HG02943 (cell line): ENCODE results near the gene IRF1.
"Not testable (repeated sequence)": the region's sequence is repeated elsewhere in the genome, so short reads cannot be mapped to it uniquely, and the experiment has no call there.

ENCODE experiments used
- ATAC-seq: cut with Tn5 transposase; IDR thresholded peaks from one replicate; pipeline ENCODE4 v1.9.1; 2021; ENCODE audit warnings: mild to moderate bottlenecking, low read depth, moderate library complexity; ENCODE audit not compliant: unreplicated experiment

Gene IRF1, protein sequence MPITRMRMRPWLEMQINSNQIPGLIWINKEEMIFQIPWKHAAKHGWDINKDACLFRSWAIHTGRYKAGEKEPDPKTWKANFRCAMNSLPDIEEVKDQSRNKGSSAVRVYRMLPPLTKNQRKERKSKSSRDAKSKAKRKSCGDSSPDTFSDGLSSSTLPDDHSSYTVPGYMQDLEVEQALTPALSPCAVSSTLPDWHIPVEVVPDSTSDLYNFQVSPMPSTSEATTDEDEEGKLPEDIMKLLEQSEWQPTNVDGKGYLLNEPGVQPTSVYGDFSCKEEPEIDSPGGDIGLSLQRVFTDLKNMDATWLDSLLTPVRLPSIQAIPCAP

DNA sequence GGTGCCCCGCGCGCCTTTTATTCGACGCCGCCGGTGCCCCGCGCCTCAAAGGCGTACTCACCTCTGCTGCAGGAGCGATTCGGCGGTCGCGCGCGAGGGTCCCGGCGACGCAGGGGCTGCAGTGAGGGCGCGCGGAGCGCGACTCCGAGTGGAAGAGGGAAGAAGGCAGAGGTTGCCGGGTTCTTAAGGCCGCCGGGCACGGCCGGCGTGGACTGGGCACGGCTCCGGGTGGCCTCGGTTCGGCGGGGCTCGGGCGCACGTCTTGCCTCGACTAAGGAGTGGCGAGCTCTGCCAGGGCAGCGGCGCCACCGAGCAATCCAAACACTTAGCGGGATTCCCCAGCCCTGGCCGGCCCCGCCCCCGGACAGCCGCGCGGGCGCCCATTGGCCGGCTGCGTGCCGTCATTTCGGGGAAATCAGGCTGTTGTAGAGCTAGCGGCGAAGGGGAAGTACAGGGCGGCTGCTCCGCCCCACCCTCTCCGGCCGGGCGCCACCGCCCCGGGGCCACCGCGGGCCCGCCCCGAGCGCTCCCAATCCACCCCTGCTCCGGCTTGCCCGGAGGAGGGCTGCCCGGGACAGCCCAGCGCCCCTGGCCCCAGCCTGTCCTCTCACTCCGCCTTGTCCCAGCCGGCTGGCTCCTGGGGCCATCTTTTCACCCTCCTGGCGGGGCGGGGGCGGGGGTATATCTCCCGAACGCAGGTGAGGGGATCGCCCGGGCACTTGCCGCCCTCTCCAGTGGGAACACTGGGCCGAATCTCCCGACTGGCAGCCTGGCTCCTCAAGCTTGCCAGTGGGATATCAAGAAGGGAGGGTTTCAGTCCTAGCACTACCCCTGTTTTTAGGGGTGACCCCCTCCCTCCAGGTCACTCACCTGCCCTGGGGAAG, at the start of gene IRF1:
Gene IRF1, minus strand, starts transcription at position 290 of the 884 bp plus-strand sequence. CDS start 1,295 bp downstream, outside the sequence.
- peak; percentile 64 for ATAC-seq

DNA sequence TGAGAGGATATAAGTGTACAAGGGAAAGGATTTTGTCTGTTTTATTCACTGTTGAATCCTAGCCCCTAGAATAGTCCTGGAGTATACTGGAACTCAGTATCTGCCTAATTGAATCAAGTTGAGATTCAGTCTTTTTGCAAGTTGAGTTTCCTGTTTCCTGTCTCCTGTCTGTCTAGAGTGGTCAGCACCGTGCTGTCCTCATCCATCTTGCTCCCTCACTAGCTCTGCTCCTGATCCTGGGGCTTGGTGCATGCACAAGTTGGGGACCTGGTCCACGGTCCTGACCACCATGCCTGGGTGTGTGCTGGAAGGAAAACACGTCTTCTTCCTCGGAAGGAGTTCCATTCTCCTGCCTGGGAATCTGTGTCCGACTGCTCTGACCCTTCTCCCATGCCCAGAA, 49.6 kb upstream of the IRF1 start:
- no peak for ATAC-seq

DNA sequence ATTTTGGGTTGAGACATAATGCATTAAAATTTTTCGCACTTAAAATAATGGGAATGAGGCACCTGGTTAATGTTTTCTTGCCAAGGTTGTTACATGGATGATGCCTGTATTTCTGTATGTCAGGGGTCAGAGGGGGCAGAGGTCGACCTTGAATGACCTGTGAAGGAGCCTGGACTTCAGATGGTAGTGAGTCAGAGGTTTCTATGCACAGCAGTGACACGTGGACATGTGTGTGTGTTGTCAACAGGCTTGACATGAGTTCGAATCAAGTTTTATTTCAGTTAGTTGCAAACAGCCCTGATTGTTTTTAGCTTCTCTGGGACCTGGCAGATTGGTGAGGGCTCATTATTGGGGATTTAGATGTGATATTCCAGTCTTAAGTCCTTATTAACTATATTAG, 49.1 kb upstream of the IRF1 start:
- no peak for ATAC-seq

DNA sequence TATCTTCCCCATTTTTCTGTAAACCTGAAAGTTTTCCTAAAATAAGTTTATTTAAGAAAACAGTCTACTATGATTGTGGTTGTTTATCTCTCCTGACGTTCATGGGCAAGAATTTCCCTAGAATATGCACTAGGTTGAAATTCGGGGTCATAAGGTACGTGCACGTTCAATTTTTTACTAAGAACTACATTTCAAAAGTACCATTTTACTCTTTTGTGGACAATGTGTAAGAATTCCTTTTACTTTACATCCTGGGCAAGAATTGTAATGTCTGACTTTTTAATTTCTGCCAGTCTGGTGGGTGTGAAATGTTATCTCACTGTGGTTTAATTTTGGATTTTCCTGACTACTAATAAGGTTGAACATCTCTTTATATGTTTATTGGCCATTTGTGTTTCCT, 40.4 kb upstream of the IRF1 start:
- no peak for ATAC-seq

DNA sequence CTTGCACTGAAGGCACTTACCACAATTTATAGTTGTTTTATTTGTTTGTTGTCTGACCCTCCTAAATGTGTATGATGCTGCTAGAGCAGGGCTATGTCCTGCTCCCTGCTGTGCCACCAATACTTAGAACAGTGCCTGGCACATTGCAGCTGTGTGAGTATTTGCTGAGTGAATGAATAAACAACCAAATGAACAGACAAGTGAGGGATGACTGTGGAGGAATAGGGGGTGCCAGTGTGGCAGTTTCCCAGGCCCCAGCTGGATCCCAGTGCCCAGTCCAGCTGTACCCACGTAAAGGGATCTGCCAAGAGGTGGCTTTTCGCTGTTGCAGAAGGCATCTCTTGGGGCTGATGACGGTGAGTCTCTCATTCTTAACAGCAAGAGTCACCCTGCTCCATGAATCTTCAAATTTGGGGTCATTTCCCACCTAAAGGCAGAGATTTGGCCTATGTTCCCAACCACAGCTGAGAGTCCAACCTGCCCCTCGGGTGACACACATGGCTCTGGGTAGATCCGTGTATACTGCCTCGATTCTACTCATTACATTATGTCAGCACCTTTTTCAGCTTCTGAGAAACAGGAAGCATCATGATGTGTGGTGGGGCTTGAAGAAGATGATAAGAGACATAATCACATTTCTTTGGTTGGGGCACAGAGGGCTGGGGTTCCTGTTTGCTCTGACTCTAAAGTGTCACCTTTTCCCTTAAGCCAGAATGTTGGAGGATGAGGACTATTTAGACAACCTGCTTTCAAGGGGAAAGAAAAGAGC, 38.5 kb upstream of the IRF1 start:
- ATAC-seq, result no peak

DNA sequence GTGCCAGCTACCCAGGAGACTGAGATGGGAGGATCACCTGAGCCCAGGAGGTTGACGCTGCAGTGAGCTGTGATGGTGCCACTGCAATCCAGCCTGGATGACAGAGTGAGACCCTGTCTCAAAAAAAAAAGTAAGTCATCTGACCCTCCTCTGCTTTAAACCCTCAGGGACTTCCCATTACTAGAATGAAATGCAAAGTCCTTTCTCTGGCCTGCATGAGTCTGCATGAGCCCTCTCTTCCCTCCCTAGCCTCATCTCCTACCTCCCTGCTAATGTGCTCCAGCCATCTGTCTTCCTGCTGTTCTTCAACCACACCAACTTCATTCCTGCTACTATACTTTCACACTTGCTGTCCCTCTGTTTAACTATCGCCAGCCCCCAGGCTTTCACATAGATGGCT, 37.4 kb upstream of the IRF1 start:
- ATAC-seq, result no peak

DNA sequence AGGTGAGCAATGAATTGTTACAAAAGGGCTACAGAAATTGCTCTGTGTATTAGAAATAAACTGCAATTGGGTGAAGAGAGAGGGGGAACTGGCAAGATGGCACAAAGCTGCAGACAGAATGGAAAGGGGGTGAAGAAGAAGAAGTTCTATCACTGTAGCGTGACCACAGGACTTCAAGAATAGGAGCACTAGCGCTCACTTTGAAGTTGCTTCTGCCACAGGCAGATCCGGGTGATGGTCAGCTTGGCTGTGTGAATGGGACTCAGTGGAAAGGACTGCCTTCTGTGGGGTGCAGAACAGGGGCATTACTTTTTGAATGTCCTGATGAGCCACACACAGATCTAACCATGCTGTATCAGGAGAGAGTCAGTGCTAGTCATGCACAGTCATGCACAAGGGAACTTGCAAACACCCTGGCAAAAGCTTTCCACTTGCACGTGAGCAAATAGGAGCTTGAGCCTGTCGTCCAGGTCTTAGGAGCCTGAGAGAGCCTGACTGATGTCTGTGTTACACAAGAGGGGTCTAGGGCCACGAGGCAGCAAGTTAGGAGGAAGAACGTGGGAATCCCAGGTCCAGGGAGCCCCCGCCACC, 36.5 kb upstream of the IRF1 start:
- no peak for ATAC-seq

DNA sequence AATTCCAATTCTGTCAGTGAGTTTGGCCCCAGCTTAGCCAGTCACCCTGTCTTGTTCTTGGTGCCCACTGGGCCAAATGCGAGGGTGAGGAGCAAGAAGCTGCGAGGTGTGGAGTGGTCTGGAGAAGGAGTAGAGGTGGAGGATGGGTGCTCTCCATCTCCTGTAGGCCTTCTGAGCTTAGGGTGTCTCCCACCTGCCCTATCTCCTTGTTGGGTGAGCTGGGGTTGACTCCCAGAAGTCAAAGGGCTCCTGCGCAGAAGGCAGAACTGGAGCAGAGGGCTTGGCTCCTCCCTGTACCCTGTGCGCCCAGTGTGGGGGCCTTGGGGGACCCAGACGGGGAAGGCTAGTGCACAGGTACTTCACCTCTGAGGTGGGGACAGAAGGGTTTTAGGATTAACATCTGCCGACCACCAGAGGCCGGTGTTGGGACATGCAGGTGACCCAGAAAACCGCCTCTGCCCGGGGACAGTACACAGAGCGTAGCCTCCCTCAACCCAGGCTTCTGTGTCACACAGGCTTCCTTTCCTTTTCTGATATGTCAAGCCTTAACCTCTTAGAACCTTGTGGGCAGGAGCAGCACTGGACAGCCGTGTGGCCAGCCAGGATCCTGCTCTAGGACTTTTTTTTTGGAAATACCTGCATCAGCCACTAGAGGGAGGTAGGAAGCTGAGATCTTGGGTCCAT, 35.9 kb upstream of the IRF1 start:
- no peak for ATAC-seq

DNA sequence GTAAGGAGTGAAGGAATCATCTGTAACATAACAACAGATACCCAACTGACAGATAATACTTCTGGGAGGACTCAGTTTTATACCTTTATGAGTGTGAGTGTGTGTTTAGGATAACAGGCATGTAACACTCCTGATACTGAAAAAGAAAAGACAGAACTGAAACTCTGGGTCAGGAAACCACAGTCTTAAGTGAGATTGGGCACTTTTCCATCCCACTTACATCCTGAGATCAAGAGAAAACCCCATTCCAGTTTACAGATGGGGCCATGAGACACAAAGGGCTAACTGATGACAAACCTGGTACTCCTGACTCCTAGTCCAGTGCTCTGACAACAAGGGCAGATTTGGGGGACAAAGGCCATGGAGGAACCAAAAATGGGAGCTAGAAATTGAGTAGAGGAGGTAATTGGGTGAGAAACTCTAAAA, 34.7 kb upstream of the IRF1 start:
- ATAC-seq, result peak; percentile 72

DNA sequence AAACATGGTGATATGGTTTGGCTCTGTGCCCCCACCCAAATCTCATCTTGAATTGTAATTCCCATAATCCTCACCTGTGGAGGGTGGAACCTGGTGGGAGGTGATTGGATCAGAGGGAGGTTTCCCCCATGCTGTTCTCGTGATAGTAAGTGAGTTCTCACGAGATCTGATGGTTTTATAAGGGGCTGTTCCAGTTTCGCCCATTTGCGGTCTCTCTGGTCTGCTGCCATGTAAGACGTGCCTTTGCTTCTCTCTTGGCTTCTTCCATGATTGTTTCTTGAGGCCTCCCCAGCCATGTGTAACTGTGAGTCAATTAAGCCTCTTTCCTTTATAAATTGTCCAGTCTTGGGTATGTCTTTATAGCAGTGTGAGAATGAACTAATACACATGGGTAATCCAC, 34.3 kb upstream of the IRF1 start:
- ATAC-seq, result not testable (repeated sequence)

DNA sequence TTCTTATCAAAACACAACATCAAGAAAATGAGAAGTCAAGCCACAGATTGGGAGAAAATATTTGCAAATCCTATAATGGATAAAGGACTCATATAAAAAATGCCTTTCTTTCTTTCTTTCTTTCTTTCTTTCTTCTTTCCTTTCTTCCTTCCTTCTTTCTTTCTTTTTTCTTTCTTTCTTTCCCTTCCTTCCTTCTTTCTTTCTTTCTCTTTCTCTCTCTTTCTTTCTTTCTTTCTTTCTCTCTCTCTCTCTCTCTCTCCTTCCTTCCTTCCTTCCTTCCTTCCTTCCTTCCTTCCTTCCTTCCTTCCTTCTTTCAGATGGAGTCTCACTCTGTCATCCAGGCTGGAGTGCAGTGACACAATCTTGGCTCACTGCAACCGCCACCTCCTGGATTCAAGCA, 31.5 kb upstream of the IRF1 start:
- not testable (repeated sequence) for ATAC-seq

DNA sequence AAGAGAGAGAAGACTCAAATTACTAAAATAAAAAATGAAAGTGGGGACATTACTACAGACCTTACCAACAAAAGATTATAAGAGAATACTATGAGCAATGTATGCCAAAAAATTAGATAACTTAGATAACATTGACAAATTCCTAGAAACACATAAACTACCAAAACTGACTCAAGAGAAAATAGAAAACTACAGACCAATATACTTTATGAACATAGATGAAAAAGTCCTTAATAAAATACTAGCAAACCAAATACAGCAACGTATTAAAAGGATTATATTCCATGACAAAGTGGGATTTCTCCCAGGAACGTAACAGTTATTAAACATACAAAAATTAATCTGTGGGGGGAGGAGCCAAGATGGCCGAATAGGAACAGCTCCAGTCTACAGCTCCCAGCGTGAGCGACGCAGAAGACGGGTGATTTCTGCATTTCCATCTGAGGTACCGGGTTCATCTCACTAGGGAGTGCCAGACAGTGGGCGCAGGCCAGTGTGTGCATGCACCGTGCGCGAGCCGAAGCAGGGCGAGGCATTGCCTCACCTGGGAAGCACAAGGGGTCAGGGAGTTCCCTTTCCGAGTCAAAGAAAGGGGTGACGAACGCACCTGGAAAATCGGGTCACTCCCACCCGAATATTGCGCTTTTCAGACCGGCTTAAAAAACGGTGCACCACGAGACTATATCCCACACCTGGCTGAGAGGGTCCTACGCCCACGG, 23.2 kb upstream of the IRF1 start:
- not testable (repeated sequence) for ATAC-seq

DNA sequence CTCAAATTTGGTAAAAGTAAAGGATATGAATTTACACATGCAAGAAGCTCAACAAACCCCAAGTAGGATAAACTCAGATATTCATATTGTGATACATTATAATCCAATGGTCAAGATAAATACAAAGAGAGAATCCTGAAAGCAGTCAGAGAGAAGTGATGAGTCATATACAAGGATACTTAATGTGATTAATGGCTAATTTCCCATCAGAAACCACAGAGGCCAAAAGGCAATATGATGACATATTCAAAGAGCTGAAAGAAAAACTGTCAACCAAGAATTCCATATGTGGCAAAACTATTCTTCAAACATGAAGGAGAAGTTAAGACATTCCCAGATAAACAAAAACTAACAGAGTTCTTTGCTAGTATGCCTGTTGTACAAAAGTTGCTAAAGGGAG, 19.5 kb upstream of the IRF1 start:
- ATAC-seq, result no peak

DNA sequence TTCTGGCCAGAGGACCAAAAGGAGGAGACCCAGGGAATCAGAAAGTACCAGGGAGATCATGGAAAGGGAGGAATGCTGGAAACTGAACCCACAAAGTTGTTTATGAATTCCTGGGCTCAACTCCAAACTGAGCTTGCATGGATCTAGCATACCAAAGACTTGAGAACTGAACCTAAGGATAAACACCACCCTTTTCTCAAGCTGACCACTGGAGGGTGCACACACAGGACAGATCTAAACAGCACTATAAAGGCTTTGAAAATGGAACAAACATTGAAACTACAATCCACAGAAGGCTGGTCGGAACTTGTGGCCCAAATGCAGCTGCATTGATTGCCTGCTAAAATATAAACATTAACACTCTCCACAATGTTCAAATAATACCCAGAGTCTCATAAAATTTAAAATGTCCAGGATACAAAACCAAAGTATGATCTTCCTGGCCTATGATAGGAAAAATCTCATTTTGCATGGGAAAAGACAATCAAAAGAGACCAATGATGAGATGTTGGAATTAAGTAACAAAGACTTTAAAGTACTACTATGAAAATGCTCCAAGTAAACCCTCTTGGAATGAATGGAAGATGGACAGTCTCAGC, 15.6 kb upstream of the IRF1 start:
- ATAC-seq, result no peak

DNA sequence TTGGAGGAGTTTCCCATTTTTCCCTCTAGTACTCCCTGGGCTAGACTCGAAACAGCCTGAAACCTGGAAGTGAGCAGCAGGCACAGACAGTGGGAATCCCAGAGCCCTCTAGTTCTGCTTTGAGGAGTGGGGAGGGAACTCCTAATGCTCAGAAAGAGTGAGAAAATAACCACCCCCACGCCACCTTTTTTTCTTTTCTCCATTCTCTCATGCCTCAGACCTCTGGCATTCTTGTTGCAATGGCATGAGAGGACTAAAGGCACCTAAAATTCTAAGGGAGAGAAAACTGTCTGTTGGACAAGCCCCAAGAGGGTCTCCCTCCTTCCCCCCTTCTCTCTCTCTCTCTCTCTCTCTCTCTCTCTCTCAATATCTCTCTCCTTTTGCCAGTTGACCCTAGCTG, 15.1 kb upstream of the IRF1 start:
- ATAC-seq, result no peak

DNA sequence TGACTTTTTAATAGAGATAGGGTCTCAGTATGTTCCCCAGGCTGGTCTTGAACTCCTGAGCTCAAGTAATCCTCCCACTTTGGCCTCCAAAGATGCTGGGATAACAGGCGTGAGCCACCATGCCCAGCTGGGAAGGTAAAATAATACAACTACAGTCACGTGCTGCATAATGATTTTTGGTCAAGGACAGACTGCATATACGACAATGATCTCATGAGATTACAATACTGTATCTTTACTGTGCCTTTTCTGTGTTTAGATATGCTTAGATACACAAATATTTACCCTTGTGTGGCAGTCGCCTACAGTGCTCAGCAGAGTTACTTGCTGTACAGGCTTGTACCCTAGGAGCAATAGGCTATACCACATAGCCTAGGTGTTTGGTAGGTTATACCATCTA, 14.2 kb upstream of the IRF1 start:
- no peak for ATAC-seq

DNA sequence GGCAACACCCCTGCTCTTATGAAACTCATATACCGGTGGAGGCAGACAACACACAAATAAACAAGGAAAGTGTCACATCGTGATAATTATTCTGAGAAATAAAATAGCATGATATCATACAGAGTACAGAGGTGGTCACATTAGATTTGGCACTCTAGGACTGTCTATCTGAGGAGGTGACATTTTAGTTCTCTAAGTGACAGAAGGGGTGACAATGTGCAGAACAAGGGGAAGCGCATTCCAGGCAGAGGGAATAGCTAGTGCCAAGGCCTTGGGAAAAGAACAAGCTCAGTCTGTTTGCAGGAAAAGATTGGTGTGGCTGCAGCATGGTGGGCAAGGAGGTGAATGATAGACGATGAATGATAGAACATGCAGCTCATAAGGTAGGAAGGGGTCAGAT, 12.7 kb upstream of the IRF1 start:
- no peak for ATAC-seq

DNA sequence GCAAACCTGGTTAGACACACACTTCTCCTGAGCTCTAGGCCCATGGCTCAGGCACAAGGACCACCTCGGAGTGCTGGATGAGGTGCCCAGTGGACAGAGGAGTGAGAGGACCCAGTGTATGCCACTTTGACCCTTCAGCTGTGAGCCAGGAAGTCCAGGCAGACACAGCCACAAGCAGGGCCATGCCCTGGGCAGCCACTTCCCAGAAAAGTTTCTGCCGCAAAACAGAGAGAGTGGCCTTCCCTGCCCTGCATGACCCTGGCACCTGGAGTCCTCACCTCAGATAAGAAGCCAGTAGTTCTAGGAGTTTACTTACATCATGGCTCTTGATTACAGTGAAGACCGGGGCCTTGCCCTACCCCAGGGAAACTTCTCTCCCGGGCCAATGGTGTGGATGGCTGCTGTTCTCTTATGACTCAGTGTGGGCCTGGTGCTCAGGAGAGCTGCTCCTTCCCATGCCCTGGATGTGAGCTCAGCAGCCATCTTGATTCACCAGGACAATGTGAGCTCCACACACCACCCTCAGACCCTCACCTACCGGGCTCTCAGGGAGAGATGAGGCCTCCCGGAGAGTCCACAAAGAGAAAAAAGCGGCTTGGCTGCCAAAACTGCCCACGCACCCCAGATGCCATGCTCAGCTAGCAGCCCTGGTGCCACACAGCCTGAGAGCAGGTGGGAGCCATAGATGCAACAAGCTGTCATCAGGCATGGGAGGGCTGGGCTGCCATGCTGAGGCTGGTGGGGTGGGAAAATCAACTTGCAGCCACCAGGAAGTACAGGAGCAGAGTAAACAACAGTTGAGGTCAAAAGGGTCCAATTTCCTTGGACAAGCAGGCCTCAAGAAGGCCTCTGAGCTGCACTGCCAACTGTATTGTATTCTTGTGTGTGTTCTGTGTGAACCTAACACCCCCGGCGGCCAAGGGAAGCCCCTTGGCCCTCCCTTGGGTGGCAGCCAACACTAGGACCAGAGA, 11.7 kb upstream of the IRF1 start:
- ATAC-seq, result no peak
